ENCODE data around the gene TAAR1. TPM values are rescaled to one million over a fixed set of nuclear protein-coding genes. Genes with fewer than 3 reads are reported as not detected.

The TAAR1 gene
- total RNA-seq, 1 experiment from 2014 or later = not detected

DNA sequence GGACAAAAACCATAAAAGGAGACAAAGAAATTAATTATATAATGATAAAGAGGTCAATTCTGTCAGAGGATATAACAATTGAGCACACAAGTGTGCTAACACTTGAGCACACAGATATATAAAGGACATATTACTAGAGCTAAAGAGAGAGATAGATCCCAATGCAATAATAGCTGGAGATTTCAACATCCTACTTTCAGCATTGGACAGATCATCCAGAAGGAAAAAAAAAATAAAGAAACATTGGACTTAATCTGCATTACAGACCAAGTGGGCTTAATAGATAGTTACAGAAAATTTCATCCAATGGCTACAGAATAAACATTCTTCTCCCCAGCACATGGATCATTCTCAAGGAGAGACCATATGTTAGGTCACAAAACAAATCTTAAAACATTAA lies 45.0 kb upstream of the TAAR1 start:
- Mint-ChIP-seq H3K27me3 (ENCODE audit: low read depth) (no peaks in the 10 kb centered on the region), H3K27ac (no peak overlapping the region), H3K4me1 (peaks cover 0 to 4% of the 10 kb centered on the region in 2 experiments; a peak in 2 of 4 replicates), H3K36me3 (ENCODE audit: insufficient read depth in 1 of 3, low read depth in 3 of 3) (peaks cover 0 to 7% (median 0%) of the 10 kb centered on the region in 3 experiments; a peak in 2 of 7 replicates), H3K4me3 (no peak overlapping the region), H3K9me3 (peaks cover 3% of the 10 kb centered on the region in 2 experiments; a peak in 2 of 5 replicates)
- Histone ChIP-seq H3K14ac (ENCODE audit: insufficient read depth, low read length) (no peak overlapping the region), H4K20me1 (ENCODE audit: control insufficient read depth, insufficient read depth, insufficient read length) (no peaks in the 10 kb centered on the region), H3K9me3 (ENCODE audit: control insufficient read depth, low read depth, low read length) (no peaks in the 10 kb centered on the region), H3K4ac (ENCODE audit: low read depth, low read length) (no peak overlapping the region), H3K4me2 (ENCODE audit: insufficient read depth, insufficient read length, low read length) (no peak overlapping the region), H3K9ac (ENCODE audit: extremely low read depth, insufficient read length, low read length) (no peak overlapping the region), H3T11ph (ENCODE audit: low read length) (no peak overlapping the region), H3K23ac (ENCODE audit: insufficient read length, low read depth, low read length) (no peak overlapping the region), H4K91ac (ENCODE audit: insufficient read length, low read depth, low read length) (no peak overlapping the region), H3K79me1 (ENCODE audit: insufficient read depth, low read depth, low read length, poor library complexity, severe bottlenecking) (no peaks in the 10 kb centered on the region), H2BK20ac (ENCODE audit: low read depth, low read length, poor library complexity, severe bottlenecking) (no peak overlapping the region), H3K79me2 (ENCODE audit: insufficient read depth, low read length) (no peaks in the 10 kb centered on the region), H3K56ac (ENCODE audit: insufficient read length, low read depth, low read length) (no peak overlapping the region), H3K23me2 (ENCODE audit: insufficient read length, low read depth, low read length, poor library complexity, severe bottlenecking) (no peaks in the 10 kb centered on the region), H2BK15ac (ENCODE audit: low read depth, low read length) (no peak overlapping the region), H2BK120ac (ENCODE audit: low read depth, low read length, poor library complexity, severe bottlenecking) (no peak overlapping the region), H4K5ac (ENCODE audit: insufficient read length, low read depth, low read length) (no peak overlapping the region), H4K8ac (replicated peaks; ENCODE audit: insufficient read length, low read depth, low read length) (no peak overlapping the region), H2AFZ (ENCODE audit: low read length) (no peak overlapping the region), H2AK5ac (ENCODE audit: insufficient read length, low read length) (no peak overlapping the region), H2BK5ac (ENCODE audit: insufficient read length, low read length) (no peak overlapping the region), H3K4me1 (ENCODE audit: insufficient read depth, low read length) (no peaks in the 10 kb centered on the region), H3K27ac (ENCODE audit: insufficient read length, low read depth, low read length) (no peak overlapping the region), H3K18ac (ENCODE audit: insufficient read length, low read depth, low read length) (no peak overlapping the region), H2BK12ac (ENCODE audit: insufficient read length, low read depth, low read length) (no peak overlapping the region), H3K27me3 (ENCODE audit: insufficient read depth, low read length) (no peaks in the 10 kb centered on the region)
- TF ChIP-seq, protein P1, sequence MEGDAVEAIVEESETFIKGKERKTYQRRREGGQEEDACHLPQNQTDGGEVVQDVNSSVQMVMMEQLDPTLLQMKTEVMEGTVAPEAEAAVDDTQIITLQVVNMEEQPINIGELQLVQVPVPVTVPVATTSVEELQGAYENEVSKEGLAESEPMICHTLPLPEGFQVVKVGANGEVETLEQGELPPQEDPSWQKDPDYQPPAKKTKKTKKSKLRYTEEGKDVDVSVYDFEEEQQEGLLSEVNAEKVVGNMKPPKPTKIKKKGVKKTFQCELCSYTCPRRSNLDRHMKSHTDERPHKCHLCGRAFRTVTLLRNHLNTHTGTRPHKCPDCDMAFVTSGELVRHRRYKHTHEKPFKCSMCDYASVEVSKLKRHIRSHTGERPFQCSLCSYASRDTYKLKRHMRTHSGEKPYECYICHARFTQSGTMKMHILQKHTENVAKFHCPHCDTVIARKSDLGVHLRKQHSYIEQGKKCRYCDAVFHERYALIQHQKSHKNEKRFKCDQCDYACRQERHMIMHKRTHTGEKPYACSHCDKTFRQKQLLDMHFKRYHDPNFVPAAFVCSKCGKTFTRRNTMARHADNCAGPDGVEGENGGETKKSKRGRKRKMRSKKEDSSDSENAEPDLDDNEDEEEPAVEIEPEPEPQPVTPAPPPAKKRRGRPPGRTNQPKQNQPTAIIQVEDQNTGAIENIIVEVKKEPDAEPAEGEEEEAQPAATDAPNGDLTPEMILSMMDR (conservative IDR thresholded peaks at IDR 0.05) = no peak
- no peak for DNase-seq
